ENCODE measurements around the gene EPB41L4B. TPM values are rescaled to one million over a fixed set of nuclear protein-coding genes. Genes with fewer than 3 reads are reported as not detected.

EPB41L4B gene
- total RNA-seq, 2 donors from 2014 or later, result 41.9 to 122 TPM

DNA sequence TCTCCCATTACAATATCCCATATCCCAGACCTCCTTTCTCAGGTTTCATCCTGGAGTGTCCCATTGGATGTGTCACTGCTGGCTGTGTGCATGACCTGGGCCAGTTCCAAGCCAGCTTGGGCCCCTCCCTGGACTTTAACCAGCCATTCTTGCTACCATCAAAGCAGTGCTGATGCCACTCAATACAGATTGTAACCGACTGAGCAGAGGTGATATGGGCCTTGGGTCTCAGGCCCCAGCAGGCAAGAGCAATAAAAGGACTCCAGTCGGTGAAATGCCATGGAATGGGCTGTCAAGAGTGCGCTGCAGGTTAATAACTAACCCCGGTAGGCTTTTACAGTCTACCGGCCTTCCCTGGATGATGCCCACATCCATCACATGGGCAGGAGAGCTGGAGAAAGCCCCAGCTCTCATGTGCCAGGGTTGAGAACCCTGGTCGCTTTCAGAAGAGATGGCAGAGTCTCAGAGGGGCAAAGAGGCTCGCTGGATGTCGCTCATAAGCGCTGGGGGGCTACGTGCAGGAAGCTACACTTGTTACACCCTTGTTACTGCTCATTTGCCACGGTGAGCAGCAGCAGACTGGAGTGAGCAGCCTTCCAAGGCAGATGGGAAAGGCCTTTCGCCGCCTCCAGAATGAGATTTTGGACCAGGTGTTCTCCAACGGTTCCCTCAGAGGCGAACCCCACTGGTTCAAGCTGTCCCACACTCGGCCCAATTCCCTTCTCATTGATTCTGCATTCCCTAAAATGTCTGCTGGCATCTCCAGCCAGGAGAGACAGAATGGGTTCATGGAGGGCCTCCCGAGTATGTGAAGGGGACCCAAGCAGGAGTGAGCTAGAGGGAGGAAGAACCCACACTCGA lies 13.2 kb downstream of the EPB41L4B start:
- no peak for TF ChIP-seq POLR2A (IDR thresholded peaks at IDR 0.05)
- TF ChIP-seq, protein P1, sequence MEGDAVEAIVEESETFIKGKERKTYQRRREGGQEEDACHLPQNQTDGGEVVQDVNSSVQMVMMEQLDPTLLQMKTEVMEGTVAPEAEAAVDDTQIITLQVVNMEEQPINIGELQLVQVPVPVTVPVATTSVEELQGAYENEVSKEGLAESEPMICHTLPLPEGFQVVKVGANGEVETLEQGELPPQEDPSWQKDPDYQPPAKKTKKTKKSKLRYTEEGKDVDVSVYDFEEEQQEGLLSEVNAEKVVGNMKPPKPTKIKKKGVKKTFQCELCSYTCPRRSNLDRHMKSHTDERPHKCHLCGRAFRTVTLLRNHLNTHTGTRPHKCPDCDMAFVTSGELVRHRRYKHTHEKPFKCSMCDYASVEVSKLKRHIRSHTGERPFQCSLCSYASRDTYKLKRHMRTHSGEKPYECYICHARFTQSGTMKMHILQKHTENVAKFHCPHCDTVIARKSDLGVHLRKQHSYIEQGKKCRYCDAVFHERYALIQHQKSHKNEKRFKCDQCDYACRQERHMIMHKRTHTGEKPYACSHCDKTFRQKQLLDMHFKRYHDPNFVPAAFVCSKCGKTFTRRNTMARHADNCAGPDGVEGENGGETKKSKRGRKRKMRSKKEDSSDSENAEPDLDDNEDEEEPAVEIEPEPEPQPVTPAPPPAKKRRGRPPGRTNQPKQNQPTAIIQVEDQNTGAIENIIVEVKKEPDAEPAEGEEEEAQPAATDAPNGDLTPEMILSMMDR (IDR thresholded peaks at IDR 0.05), result no peak
- H3K27me3 ChIP-seq, result no peaks in the 10 kb centered on the region
- DNase-seq (peak; percentile 48 to 77 (median 68)), ATAC-seq (peak; percentile 54)
- peaks cover 86% of the 10 kb centered on the region for H3K4me1 ChIP-seq
- WGBS, 2 donors, result 63 to 70% methylated on average over 12 to 18 of the region's 18 CpGs
- H3K4me3 ChIP-seq, result no peak overlapping the region
- H3K27ac ChIP-seq, result peak overlapping the region; percentile 25 to 45 (median 36)
- H3K9me3 ChIP-seq, result no peaks in the 10 kb centered on the region
- intact Hi-C loops (cut with DNase I), result no loop called here
- H3K36me3 ChIP-seq (replicated peaks in 1 of 2; ENCODE audit: insufficient read depth in 1 of 2, low read depth in 2 of 2), result no peaks in the 10 kb centered on the region

DNA sequence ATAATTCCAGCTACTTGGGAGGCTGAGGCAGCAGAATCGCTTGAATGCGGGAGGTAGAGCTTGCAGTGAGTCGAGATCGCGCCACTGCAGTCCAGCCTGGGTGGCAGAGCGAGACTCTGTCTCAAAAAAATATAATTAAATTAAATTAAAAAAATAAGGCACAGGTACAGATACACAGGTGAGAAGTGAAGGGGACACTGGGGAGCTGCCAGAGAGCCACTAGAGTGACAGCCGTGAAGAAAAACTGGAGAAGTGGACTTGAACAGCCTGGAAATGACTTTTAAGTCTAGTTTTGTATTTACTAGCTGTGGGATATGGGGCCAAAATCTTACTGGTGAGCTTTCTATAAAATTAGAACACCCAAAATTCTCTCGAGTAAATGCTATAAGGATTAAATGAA lies 15.1 kb downstream of the EPB41L4B start:
- H3K9me3 ChIP-seq, result no peaks in the 10 kb centered on the region
- H3K27ac ChIP-seq, result no peak overlapping the region
- peaks cover 88% of the 10 kb centered on the region for H3K4me1 ChIP-seq
- no peak for ATAC-seq
- TF ChIP-seq POLR2A (IDR thresholded peaks at IDR 0.05), result no peak
- TF ChIP-seq, protein P1 (IDR thresholded peaks at IDR 0.05), result no peak
- WGBS, 2 donors, result 93 to 96% methylated on average over 8 of the region's 8 CpGs
- DNase-seq, result no peak
- no peaks in the 10 kb centered on the region for H3K36me3 ChIP-seq (replicated peaks in 1 of 2; ENCODE audit: insufficient read depth in 1 of 2, low read depth in 2 of 2)
- intact Hi-C loops (cut with DNase I), result no loop called here
- H3K27me3 ChIP-seq, result no peaks in the 10 kb centered on the region
- no peak overlapping the region for H3K4me3 ChIP-seq

DNA sequence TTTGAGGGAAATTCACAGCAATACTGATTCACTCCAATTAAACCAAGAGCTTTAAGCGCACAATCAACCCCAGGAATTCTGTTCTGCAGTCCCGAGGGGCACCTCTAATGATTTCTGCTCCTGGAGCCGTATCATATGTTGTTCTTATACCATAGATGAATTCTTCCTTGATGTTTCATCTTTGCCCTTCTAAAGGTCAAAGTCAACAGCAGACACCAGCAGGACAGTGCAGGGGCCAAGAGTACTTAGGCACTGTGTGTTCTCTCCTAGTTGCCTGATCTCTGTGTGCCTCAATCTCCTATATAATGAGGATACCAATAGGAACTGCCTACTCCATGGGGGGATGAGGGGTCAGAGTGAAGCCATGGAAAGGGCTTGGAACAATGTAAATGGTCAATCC lies 16.5 kb downstream of the EPB41L4B start:
- WGBS, 2 donors, result 73 to 78% methylated on average over 3 of the region's 3 CpGs
- no peak overlapping the region for H3K4me3 ChIP-seq
- ATAC-seq, result no peak

DNA sequence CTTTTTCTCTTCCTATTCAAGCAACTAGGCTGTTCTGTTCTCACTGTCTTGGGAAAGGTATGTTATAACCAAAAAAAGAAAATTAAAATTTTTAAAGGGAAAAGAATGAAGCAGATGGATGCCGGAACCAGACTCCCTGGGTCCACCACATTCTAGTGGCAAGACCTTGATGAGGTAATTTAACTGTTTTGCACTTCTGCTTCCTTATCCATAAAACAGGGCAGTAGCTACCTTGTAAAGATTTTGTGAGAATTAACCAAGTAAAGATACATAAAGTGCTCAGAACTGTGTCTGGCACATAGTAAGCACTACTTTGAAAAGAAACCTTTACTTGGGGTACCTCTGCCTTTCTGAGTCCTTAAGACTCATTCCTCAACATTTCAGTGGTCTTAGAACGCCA lies 17.0 kb downstream of the EPB41L4B start:
- Histone ChIP-seq H3K27ac (peak overlapping the region in 2 of 4 donors; percentile 1 to 6), H3K4me1 (peaks cover 87% of the 10 kb centered on the region), H3K27me3 (no peaks in the 10 kb centered on the region), H3K9me3 (no peaks in the 10 kb centered on the region), H3K36me3 (replicated peaks in 1 of 2; ENCODE audit: insufficient read depth in 1 of 2, low read depth in 2 of 2) (no peaks in the 10 kb centered on the region), H3K4me3 (no peak overlapping the region)
- intact Hi-C loops (cut with DNase I), result no loop called here
- DNase-seq (no peak), ATAC-seq (no peak)
- WGBS, 2 donors, result 88% methylated on average over 2 of the region's 2 CpGs
- no peak for TF ChIP-seq POLR2A (IDR thresholded peaks at IDR 0.05)
- TF ChIP-seq, protein P1 (IDR thresholded peaks at IDR 0.05), result no peak

More for the DNA sequence above, 16.5 kb downstream of the EPB41L4B start:
- Histone ChIP-seq H3K9me3 (no peaks in the 10 kb centered on the region), H3K27me3 (no peaks in the 10 kb centered on the region), H3K36me3 (replicated peaks in 1 of 2; ENCODE audit: insufficient read depth in 1 of 2, low read depth in 2 of 2) (no peaks in the 10 kb centered on the region), H3K27ac (peak overlapping the region in 2 of 4 donors; percentile 1 to 6), H3K4me1 (peaks cover 87% of the 10 kb centered on the region)
- intact Hi-C loops (cut with DNase I), result no loop called here
- DNase-seq, result no peak
- TF ChIP-seq POLR2A (IDR thresholded peaks at IDR 0.05), result no peak
- TF ChIP-seq, protein P1 (IDR thresholded peaks at IDR 0.05), result no peak

Data from body of pancreas (tissue), 4 donors.